Measurements from ENCODE around the gene NEK4.

The NEK4 gene

DNA sequence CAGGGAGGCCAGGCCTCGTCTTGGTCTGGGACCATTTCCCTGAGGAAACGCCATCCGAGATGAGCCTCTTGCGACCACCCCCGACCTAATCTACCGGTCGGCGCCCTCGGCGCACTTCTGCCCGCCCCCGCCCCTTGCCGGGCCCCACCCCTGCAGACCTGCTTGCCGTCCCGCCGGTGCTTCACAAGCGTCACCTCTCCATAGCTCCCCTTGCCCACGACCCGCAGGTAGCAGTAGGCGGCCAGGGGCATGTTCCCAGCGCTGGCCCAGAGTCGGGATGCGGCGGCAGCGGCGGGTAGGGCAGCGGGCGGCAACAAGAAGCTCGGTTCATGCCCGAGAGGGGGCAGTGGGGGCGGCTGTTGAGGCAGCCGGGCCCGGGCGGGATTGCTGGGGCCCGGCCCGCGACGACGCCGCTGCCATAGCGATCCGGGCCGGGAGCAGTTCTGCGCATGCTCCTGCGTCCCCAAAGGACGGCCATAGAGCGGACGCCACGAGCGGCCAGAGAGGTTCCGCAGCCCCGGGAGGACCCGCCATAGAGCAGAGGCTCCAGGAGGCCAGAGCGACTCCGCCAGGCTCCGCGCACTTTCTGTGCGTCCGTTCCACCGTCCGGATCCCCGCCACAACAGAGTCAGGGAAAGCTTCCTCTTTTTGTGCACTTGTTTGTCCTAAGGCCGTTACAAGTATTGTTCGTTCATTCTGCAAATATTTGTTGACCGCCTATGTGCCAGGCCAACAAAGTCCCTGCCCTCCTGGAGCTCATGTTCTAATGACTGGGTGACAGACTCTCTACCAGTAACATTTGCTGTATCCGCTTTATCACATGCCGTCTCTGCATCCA, at the start of gene NEK4:
Gene NEK4, minus strand, starts transcription at position 445 of the 838 bp plus-strand sequence. Its CDS starts 194 bp downstream, at position 251.
- DNase-seq, result peak; percentile 54

DNA sequence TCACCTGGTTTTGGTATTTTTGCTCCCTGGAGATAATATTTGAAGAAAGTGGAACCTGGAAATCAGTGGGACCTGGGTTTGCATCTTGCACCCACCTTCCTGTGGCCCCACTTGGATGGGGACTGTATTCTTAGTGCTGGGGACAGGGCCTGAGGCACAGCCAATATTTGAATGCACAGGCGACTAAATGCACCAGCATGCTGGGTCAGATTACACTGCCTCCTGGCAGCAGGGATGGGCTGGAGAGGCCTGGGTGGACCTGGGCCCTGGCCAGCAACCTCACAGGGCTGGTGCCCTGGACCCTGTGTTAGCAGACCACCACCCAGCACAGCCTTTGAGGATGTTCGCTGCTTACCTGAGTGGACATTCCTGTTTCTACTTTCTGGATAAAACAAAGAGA, 49.2 kb upstream of the NEK4 start:
- no peak for DNase-seq

DNA sequence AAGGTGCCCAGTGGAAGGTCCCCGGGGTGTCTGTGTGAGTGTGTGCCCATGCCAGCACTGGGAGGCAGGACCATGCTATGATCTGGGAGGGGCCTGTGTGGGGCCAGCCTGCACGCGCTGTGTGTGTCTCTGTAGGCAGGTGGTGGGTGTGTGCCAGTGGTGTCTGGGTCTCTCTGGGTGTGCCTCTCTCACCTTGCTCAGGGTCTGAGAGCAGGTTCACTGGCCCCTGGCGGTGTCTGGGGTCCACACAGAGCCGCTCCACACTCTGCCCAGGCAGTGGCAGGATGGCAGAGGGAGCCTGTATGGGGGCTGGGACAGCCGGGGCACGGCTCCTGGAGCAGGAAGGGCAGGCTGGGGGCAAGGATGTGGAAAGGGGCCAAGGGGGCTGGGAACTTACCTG, 47.1 kb upstream of the NEK4 start:
- DNase-seq, result no peak

DNA sequence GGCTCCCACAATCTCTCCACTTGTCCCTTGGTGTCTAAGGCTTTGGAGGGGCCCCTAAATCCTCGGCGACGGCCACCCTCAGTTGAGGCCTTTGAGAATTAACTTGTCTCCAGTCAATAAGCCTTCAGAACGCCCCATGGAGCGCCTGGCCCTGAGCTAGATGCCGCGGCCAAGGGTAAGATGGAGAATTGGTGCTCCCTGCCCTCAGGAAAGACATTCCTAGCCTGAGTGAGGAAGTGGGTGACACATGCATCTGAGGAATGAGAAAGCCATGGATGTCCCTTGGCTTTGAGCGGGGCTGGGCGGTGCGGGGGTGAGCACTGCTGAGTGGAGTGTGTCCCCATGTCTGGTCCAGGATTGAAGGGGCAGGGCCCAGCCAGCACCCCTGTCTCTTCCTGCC, 46.5 kb upstream of the NEK4 start:
- DNase-seq, result no peak

DNA sequence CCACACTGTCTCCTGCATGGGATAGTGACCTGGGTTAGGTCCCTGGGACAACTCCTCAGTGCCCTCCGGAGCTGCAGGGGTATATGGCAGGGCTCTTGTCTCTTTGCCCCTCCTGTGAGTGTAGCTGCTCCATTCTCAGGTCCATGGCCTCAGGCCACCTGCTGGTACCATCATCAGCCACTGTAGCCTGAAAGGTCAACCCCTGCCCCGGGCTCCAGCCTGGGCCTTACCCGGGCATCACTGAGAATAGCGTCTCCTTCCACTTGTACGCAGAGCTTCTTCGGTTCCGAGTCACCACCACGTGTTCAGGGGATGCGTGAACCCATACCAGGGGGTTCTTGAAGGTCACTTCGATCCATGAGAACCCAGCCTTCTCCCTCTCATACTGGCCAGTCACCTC, 45.9 kb upstream of the NEK4 start:
- DNase-seq, result no peak

- no peak for DNase-seq
Observed at GRCh38 chr3:52816199-52816598, 45.5 kb upstream of the NEK4 start.

DNA sequence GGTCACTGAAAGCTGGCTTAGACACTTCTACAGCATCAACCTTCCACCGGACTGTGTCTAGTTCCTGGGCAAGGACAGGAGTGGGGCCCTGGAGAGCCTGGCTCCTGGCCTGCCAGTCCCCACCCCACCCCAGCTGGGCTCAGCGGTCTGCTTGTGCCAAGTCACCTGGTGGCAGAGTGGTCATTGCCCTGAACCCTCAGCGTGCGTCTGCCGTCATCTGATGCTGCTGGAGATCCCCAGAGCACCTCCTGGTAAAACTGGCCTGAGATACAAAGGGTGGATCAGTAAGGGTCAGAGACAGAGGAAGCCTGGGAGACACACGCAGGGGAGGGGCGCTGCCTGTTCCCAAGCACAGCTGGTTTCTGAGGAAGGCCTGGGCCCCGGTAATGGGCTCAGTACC, 43.1 kb upstream of the NEK4 start:
- DNase-seq, result no peak

DNA sequence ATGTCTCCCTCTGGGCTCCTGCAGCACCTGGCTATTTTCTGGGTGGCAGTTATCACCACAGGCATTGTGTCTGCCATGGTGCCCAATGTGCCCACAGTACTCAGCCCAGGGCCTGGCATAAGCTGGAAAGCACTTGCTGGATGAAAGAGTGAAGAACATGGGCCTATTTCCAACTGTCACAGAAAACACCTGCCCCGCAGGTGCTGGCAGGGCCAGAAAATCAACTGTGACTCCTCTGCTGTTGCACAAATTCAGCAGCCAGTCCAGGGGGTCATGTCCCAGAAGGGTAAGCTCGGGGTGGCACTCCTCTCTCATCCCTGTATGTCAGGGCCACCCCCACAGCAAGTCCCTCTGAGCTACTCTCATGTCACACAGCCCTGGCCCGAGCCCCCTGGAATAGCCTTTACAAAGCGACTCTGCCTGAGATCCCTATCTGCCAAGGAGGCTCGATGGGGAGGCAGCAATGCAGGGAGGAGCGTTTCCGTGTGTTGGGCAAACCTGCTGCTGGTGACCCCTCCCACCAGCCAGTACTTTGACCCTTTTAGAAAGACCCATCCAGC, 40.8 kb upstream of the NEK4 start:
- no peak for DNase-seq

- no peak for DNase-seq
Observed at GRCh38 chr3:52810923-52811322, 40.2 kb upstream of the NEK4 start.

GRCh38 chr3:52809662-52810377, 39.1 kb upstream of the NEK4 start:
- no peak for DNase-seq

DNA sequence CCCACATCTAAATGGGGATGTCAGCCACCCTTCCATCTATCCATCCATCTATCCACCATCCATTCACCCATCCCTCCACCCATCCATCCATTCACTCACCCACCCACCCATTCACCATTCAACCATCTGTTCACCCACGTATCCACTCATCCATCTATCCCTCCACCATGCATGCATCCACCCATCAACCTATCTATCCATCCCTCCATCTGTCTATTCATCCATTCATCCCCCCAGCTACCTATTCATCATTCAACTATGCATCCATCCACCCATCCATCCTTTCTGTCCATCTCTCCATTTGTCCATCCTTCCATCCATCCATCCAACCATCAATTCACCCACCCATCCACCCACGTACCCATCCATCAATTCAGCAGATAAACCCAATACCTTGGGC, 38.4 kb upstream of the NEK4 start:
- no peak for DNase-seq

DNA sequence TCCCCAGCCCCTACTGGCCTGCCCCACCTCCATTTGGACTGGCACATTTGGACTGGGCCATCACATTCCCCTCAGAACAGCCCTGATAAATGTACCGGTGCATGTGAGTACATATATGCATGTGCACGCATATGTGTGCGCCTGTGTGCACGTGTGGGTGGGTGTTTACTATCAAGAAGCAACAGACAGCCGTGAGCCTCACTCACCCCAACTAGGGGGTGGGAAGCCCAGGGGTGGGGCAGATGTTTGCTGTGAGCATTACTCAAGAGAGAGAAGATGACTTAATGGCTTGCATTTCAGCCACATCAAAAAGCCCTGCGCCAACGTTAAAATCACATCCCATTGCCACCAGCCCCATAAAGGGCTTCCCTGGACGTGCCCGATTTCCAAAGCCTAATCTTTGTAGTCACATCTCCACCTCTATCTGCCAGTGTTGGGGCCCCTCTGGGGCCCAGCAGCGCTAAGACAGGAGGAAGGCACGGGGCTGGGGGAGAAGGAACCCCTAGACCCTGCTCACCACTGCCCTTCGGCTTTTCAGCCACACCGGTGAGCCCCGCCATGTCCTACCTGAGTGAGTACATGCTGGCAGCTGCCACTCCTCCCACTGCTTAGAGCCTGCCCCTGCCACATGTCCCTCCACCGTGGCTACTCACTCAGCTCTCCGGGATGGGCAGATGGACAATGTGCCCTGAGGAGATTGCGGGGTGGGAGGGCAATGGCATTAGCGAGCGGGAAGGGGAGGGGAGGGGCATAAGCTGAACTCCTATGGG, 34.7 kb upstream of the NEK4 start:
- DNase-seq, result no peak

GRCh38 chr3:52801839-52802238, 31.1 kb upstream of the NEK4 start:
- DNase-seq, result no peak

DNA sequence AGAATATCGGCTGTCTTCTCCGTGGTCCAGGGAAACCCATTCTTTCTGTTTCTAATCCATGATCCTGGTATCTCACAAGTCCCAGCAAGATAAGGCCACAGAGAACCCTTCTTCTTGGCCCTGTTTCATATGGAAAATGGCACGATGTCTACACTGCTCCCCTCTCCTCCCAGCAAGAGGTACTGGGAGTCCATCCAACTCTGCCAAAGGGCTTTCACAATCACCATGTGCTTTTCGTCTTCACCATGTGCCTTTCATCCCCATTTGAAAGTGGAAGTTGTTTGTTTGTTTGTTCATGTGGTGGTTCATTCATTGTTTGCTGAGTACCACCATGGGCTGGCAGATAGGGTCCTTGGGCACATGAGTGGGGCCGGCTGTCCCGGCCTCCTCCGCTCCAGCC, 29.3 kb upstream of the NEK4 start:
- DNase-seq, result no peak

DNA sequence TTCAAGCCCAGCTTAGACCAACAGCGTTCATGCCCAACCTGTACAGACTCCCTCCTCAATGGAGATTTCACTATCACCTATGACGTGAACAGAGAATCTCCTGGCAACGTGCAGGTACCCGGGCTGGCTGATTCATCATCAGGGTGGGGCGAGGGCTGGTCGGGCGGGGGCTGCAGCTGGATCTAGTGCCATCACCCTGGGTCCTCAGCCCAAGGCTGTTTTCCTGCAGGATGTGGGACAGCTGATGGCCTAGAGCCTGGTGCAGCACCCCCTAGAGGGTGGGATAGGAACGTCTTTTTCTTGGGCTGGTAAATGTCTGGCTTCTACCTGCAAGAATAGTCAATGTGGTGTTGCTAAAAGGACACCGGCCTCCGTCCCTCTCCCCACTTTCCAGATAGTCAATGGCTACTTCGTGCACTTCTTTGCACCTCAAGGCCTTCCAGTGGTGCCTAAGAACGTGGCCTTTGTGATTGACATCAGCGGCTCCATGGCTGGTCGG, 28.3 kb upstream of the NEK4 start:
- DNase-seq, result no peak

DNA sequence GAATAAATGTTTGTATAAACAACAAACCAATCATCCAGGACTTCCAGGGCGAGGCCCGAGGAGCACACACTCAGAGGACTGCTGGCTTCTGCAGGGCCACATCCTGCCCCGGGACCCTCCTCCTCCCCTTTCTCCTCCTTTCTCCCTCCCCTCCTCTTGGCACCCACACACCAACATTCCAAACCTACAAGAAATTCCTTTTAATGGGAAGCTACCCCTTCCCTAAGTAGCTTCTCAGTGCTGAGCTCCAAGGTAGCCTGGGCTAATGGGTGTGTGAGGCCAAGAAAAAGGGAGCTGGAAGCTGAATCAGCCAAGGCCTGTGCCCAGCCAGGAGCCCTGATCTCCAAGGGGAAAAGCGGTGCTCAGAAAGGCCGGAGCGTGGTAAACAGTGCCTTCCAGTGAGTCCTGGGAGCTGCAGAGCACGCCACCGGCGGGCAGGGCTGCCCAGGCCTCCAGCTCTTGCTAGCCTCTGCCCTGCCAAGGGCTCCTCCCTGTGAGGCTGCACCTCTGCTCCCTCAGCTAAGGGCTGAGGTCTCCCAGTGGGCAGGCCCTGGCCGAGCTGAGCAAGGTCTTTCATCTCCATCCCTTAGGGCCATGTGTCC, 27.7 kb upstream of the NEK4 start:
- no peak for DNase-seq

DNA sequence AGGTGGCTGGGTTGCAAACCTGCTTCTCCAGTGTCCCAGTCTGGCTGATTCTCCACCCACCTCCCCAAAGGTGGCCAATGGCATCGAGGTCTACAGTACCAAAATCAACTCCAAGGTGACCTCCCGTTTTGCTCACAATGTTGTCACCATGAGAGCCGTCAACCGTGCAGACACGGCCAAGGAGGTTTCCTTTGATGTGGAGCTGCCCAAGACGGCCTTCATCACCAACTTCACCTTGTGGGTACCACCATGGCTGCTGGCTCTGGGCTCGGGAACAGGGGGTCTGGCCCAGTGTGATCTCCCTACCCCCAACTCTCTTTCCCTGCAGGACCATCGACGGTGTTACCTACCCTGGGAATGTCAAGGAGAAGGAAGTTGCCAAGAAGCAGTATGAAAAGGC, 25.7 kb upstream of the NEK4 start:
- DNase-seq, result no peak

GRCh38 chr3:52795298-52795900, 24.7 kb upstream of the NEK4 start:
- DNase-seq, result no peak

DNA sequence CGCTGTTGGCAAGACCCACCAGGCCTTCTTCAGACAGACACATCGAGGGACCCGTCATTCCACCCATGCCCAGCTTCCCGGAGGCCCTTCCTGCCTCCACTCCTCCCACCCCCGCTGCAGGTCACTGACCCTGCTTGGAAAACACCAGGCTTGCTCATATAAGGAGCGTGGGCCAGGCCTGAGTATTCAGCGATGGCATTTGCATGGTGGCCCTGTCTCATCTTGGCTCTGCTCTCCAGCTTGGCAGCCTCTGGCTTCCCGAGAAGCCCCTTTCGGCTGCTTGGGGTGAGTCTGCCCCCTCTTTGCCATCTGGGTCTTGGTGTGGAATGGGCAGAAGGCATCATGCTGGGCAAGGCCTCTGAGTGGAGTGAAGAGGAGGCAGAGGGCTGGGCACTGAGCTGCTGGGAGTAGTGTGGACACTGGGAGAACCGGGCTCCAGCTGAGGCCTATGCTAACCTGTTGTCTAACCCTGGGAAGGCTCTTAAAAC, 23.9 kb upstream of the NEK4 start, which contains the start of gene ITIH3:
Gene ITIH3, plus strand, starts transcription at position 185 of the 488 bp plus-strand sequence. Its CDS starts 8 bp downstream, at position 193.
- no peak for DNase-seq

DNA sequence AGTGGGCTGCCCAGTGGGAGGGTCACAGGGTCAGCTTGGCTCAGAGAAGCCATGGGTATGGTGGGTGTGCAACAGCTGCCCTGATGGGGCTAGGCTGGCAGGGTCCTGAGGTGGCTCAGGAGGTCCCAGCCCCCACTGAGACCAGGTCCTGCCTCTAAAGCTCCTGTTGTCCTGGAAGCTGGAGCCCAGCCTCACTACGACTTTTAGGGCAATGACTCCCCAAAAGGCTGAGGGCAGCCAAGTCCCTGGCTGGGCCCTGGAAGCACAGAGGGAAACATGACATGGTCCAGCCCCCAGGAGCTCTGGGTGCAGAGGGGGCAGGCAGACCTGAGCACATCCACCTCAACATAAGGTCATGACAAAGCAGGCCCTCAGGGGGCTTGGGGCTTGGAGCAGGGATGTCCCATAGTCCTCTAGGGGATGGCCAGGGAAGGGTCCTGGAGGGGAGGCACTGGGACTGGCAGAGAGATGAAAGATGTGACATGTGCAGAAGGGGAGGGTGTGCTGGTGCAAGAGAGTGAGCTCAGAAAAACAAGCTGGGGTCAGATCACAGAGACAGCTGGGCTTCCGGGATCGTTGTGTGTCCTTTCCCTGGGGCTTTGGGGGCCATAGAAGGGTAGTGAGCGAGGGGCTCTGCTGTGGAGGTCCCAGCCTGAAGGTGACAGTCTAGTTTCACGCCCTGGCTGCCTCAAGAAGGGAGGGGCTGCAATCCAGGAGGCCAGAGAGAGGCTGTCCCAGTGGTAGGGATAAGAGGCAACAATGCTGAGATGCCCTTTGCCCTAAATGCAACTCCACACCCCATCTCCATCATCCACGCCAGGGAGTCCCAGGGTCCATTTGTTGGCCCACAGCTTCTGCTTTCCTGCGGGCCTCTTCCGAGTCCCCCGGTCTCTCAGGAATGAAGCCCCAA, 23.2 kb upstream of the NEK4 start:
- DNase-seq, result no peak

Measured in NCI-H1694 (cell line).